ENCODE data around the gene PTPRA.

DNA sequence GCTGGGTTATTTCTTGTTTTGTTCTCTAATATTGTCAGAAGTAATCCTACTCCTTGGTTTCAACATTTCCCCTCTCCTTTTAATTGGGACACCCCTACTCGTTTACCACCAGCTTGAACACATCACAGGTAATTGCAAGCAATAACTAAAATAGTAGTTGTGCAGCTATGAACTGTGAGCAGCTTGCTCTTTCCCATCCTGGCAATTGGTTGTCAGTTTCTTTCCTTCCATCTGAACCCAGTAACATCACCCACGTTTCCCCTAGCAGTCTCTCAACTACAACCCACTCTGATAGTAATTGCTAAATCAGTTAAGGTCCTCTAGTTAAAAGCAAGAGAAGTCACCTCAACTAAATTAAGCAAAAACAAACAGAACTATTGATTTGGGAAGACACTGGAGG lies 122.5 kb downstream of the PTPRA start:
- TF ChIP-seq, protein P1, sequence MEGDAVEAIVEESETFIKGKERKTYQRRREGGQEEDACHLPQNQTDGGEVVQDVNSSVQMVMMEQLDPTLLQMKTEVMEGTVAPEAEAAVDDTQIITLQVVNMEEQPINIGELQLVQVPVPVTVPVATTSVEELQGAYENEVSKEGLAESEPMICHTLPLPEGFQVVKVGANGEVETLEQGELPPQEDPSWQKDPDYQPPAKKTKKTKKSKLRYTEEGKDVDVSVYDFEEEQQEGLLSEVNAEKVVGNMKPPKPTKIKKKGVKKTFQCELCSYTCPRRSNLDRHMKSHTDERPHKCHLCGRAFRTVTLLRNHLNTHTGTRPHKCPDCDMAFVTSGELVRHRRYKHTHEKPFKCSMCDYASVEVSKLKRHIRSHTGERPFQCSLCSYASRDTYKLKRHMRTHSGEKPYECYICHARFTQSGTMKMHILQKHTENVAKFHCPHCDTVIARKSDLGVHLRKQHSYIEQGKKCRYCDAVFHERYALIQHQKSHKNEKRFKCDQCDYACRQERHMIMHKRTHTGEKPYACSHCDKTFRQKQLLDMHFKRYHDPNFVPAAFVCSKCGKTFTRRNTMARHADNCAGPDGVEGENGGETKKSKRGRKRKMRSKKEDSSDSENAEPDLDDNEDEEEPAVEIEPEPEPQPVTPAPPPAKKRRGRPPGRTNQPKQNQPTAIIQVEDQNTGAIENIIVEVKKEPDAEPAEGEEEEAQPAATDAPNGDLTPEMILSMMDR (IDR thresholded peaks at IDR 0.05; ENCODE audit: low read depth, low read length, poor library complexity, severe bottlenecking): no peak
- no peak for TF ChIP-seq EZH2phosphoT487 (IDR thresholded peaks at IDR 0.05; ENCODE audit: borderline replicate concordance, low read length)
